OCI-LY7 (cell line): ENCODE data around the gene IFITM2. TPM values are rescaled to one million over a fixed set of nuclear protein-coding genes. Genes with fewer than 3 reads are reported as not detected.

Experiments
- BruUV-seq: library from RNA; stranded (reverse); fragments of 400-500 nt; replicated peaks from 2 replicates; lab custom pipeline; 2021; lab: Mats Ljungman, UMichigan
- CTCF ChIA-PET: fragments of 300-600 bp; sonication (Branson Sonifier 250); formaldehyde crosslinking; loops from one replicate; lab custom pipeline; 2022; ENCODE audit warnings: antibody characterized with exemption; ENCODE audit not compliant: unreplicated experiment; lab: Charles Lee
- POLR2A ChIA-PET: fragments of 300-600 bp; sonication (Branson Sonifier 250); formaldehyde crosslinking; loops from one replicate; lab custom pipeline; 2022; ENCODE audit warnings: antibody characterized with exemption; lab: Charles Lee
- DNase-seq: peaks from one replicate; pipeline ENCODE4 v3.0.0-alpha.2; 2015; ENCODE audit warnings: low spot score
- H2AFZ ChIP-seq: fragments of 200-600 bp; sonication (generic), shearing (Covaris generic); 2 replicates; pipeline ENCODE4 v1.6.1; 2014; ENCODE audit warnings: mild to moderate bottlenecking, antibody characterized with exemption, low read length, moderate library complexity
- H3K27ac ChIP-seq: fragments of 200-600 bp; sonication (generic); 2 replicates; pipeline ENCODE4 v1.5.1; 2014; ENCODE audit warnings: mixed run types, low read depth, mild to moderate bottlenecking, moderate library complexity, low read length, inconsistent platforms; ENCODE audit not compliant: poor library complexity, severe bottlenecking
- H3K36me3 ChIP-seq: fragments of 200-600 bp; sonication (generic); 2 replicates; pipeline ENCODE4 v1.6.1; 2014; ENCODE audit warnings: mild to moderate bottlenecking, antibody characterized with exemption, low read length, moderate library complexity, mixed read lengths; ENCODE audit not compliant: insufficient read depth
- H3K4me1 ChIP-seq: fragments of 200-600 bp; sonication (generic); 2 replicates; pipeline ENCODE4 v1.5.1; 2014; ENCODE audit warnings: mild to moderate bottlenecking, low read length; ENCODE audit not compliant: insufficient read depth, poor library complexity, severe bottlenecking
- H3K4me2 ChIP-seq: fragments of 200-600 bp; sonication (generic); 2 replicates; pipeline ENCODE4 v1.6.1; 2014; ENCODE audit warnings: mild to moderate bottlenecking, low read length
- H3K4me3 ChIP-seq: fragments of 200-600 bp; sonication (generic); 2 replicates; pipeline ENCODE4 v1.5.1; 2014; ENCODE audit warnings: mild to moderate bottlenecking, low read depth, low read length; ENCODE audit not compliant: poor library complexity, severe bottlenecking
- H3K79me2 ChIP-seq: fragments of 200-600 bp; sonication (generic); 2 replicates; pipeline ENCODE4 v1.6.1; 2016; ENCODE audit warnings: low read depth, mild to moderate bottlenecking, low read length, moderate library complexity, mixed read lengths; ENCODE audit not compliant: insufficient read depth
- H3K9me2 ChIP-seq: fragments of 200-600 bp; sonication (generic); 2 replicates; pipeline ENCODE4 v1.6.1; 2016; ENCODE audit warnings: mild to moderate bottlenecking, low read length, mixed read lengths; ENCODE audit not compliant: insufficient read depth
- H3K9me3 ChIP-seq: fragments of 200-600 bp; sonication (generic); 2 replicates; pipeline ENCODE4 v1.6.1; 2014; ENCODE audit warnings: mild to moderate bottlenecking, mixed run types, low read length, mixed read lengths
- H4K20me1 ChIP-seq: fragments of 200-600 bp; sonication (generic); 2 replicates; pipeline ENCODE4 v1.6.1; 2014; ENCODE audit warnings: mild to moderate bottlenecking, antibody characterized with exemption, low read length, moderate library complexity, mixed read lengths; ENCODE audit not compliant: insufficient read depth
- EZH2phosphoT487 ChIP-seq: fragments of 200-600 bp; sonication (generic); IDR thresholded peaks from 2 replicates; pipeline ENCODE4 v1.6.1; 2018; ENCODE audit warnings: low read depth, borderline replicate concordance, mild to moderate bottlenecking, mixed run types, antibody characterized with exemption, low read length, moderate library complexity, mixed read lengths
- intact Hi-C: fragments of 100-400 bp; cut with micrococcal nuclease; formaldehyde crosslinking; loops from one replicate; pipeline ENCODE4 v1.10.0; 2022; ENCODE audit not compliant: unreplicated experiment
- total RNA-seq, 2 experiments: library from RNA; depleted of rRNA in 1 of 2; stranded (reverse); fragments of >200 nt in 1 of 2; shearing (Covaris generic) in 1 of 2; gene quantifications; 2 replicates each; pipeline ENCODE4 v1.2.3, GENCODE V29; 2014 to 2022
- TF ChIP-seq, protein P1 (sequence below): fragments of 200-600 bp; sonication (generic); conservative IDR thresholded peaks from 2 replicates; pipeline ENCODE4 v1.5.1; 2014; ENCODE audit warnings: mild to moderate bottlenecking, antibody characterized with exemption, low read length, moderate library complexity, mixed read lengths

IFITM2 gene
- total RNA-seq, 2 experiments from 2014 or later: 22.1 to 117 TPM

DNA sequence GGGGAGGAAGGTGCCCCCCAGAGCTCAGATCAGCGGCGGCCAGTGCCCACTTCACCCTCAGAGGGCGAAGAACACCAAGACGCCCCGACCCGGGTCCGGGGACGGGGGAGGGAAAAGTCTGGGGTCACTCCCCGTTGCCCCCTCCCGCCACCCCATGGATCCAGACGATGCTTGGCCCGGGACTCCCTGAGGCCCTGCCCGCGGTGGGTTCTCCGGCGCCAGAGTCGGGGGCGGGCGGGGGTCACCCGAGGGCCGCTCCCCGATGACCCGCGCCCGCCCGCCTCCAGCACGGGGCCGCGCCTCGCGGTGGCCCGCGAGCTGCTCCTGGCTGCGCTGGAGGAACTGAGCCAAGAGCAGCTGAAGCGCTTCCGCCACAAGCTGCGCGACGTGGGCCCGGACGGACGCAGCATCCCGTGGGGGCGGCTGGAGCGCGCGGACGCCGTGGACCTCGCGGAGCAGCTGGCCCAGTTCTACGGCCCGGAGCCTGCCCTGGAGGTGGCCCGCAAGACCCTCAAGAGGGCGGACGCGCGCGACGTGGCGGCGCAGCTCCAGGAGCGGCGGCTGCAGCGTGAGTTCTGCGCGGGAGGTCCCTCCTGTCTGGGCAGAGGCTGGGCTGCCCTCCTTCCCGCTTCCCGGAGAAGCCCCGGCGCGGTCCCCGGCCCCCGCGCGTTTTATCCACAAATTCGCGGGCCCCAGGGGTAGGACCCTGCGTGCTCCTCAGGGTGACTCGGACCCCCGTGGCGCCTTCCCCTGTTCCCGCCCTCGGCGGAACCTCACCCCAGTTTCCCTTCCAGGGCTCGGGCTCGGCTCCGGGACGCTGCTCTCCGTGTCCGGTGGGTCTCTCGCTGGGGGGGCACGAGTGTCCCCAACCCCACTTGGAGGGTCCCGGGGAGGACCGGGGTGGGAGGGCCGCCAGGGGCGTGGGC is 28.3 kb upstream of the IFITM2 start:
- TF ChIP-seq, protein P1, sequence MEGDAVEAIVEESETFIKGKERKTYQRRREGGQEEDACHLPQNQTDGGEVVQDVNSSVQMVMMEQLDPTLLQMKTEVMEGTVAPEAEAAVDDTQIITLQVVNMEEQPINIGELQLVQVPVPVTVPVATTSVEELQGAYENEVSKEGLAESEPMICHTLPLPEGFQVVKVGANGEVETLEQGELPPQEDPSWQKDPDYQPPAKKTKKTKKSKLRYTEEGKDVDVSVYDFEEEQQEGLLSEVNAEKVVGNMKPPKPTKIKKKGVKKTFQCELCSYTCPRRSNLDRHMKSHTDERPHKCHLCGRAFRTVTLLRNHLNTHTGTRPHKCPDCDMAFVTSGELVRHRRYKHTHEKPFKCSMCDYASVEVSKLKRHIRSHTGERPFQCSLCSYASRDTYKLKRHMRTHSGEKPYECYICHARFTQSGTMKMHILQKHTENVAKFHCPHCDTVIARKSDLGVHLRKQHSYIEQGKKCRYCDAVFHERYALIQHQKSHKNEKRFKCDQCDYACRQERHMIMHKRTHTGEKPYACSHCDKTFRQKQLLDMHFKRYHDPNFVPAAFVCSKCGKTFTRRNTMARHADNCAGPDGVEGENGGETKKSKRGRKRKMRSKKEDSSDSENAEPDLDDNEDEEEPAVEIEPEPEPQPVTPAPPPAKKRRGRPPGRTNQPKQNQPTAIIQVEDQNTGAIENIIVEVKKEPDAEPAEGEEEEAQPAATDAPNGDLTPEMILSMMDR: no peak
- TF ChIP-seq EZH2phosphoT487: no peak

DNA sequence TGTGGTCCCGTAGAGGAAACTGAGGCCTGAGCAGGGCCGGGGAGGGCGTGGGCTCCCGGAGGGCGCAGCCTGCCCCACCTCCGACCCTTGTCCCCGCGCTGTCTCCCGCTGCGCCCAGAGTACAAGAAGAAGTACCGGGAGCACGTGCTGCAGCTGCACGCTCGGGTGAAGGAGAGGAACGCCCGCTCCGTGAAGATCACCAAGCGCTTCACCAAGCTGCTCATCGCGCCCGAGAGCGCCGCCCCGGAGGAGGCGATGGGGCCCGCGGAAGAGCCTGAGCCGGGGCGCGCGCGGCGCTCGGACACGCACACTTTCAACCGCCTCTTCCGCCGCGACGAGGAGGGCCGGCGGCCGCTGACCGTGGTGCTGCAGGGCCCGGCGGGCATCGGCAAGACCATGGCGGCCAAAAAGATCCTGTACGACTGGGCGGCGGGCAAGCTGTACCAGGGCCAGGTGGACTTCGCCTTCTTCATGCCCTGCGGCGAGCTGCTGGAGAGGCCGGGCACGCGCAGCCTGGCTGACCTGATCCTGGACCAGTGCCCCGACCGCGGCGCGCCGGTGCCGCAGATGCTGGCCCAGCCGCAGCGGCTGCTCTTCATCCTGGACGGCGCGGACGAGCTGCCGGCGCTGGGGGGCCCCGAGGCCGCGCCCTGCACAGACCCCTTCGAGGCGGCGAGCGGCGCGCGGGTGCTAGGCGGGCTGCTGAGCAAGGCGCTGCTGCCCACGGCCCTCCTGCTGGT is 27.5 kb upstream of the IFITM2 start:
- DNase-seq: no peak
- Histone ChIP-seq H3K4me1 (peaks cover under 1% of the 10 kb centered on the region), H4K20me1 (no peaks in the 10 kb centered on the region), H3K27ac (no peak overlapping the region), H3K79me2 (no peaks in the 10 kb centered on the region), H2AFZ (no peak overlapping the region), H3K9me3 (peaks cover 6% of the 10 kb centered on the region; the same call in 1 of the 2 replicates), H3K4me2 (no peak overlapping the region), H3K4me3 (no peak overlapping the region), H3K36me3 (no peaks in the 10 kb centered on the region), H3K9me2 (no peaks in the 10 kb centered on the region)
- no peak for TF ChIP-seq EZH2phosphoT487
- TF ChIP-seq, protein P1: no peak
- ChIA-PET POLR2A (no interaction called here), CTCF (no interaction called here)
- no TSS peak for BruUV-seq
- intact Hi-C loops: no loop called here

More for the DNA sequence above, 28.3 kb upstream of the IFITM2 start:
- POLR2A ChIA-PET: no interaction called here
- peaks cover 6% of the 10 kb centered on the region; the same call in 1 of the 2 replicates for H3K9me3 ChIP-seq
- H2AFZ ChIP-seq: no peak overlapping the region
- H3K79me2 ChIP-seq: no peaks in the 10 kb centered on the region
- H3K4me3 ChIP-seq: no peak overlapping the region
- H3K9me2 ChIP-seq: no peaks in the 10 kb centered on the region
- CTCF ChIA-PET: no interaction called here
- no peaks in the 10 kb centered on the region for H4K20me1 ChIP-seq
- peaks cover 5% of the 10 kb centered on the region for H3K4me1 ChIP-seq
- no peak overlapping the region for H3K4me2 ChIP-seq
- no peak for DNase-seq
- H3K36me3 ChIP-seq: no peaks in the 10 kb centered on the region
- no TSS peak for BruUV-seq
- no peak overlapping the region for H3K27ac ChIP-seq
- intact Hi-C loops: no loop called here
